GM23248 (cell line): Measurements from ENCODE around the gene MOBP.

Experiments
- EZH2 ChIP-seq: fragments of 200-600 bp; sonication (generic); IDR thresholded peaks from 2 replicates; pipeline ENCODE4 v1.6.1; 2018; ENCODE audit warnings: antibody characterized with exemption, mild to moderate bottlenecking; ENCODE audit not compliant: insufficient read depth, poor library complexity, severe bottlenecking
- EZH2phosphoT487 ChIP-seq: fragments of 200-600 bp; sonication (generic); IDR thresholded peaks from 2 replicates; pipeline ENCODE4 v1.6.1; 2018; ENCODE audit warnings: antibody characterized with exemption, moderate library complexity, mild to moderate bottlenecking, low read depth; ENCODE audit not compliant: insufficient read depth

- TF ChIP-seq EZH2 (no peak), EZH2phosphoT487 (no peak)
Observed at GRCh38 chr3:39532777-39533176, 65.3 kb downstream of the MOBP start.
